ENCODE results near the gene KCNJ6.

DNA sequence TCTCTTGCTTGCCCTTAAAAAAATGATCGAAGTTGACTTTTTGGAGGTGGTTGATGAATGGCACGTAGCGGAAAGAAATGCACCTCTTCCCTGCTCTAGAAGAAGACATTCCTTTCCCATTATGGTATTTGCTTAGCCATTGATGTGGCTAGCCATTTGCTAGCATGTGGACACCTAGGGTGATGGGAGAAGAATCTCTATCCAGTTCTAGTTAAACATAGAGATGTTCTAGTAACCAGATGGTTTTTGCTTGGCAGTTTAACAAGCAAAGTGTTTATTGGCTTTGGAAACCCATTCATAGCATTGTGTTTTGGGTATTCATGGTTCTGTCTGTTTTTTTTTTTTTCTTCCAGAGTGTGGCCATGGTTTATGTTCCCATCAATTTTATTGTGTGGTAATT lies 78.9 kb downstream of the KCNJ6 start:
- TF ChIP-seq, protein P1, sequence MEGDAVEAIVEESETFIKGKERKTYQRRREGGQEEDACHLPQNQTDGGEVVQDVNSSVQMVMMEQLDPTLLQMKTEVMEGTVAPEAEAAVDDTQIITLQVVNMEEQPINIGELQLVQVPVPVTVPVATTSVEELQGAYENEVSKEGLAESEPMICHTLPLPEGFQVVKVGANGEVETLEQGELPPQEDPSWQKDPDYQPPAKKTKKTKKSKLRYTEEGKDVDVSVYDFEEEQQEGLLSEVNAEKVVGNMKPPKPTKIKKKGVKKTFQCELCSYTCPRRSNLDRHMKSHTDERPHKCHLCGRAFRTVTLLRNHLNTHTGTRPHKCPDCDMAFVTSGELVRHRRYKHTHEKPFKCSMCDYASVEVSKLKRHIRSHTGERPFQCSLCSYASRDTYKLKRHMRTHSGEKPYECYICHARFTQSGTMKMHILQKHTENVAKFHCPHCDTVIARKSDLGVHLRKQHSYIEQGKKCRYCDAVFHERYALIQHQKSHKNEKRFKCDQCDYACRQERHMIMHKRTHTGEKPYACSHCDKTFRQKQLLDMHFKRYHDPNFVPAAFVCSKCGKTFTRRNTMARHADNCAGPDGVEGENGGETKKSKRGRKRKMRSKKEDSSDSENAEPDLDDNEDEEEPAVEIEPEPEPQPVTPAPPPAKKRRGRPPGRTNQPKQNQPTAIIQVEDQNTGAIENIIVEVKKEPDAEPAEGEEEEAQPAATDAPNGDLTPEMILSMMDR (IDR thresholded peaks at IDR 0.05) = no peak
- no peak for TF ChIP-seq POLR2AphosphoS5 (IDR thresholded peaks at IDR 0.05)
